ENCODE data around the gene NAA50.

The NAA50 gene

GRCh38 chr3:113745756-113746547 is at the start of gene NAA50:
TSS of gene NAA50 (minus strand) at chr3:113746249. CDS start at chr3:113745949, 300 bp downstream.
- FAIRE-seq, result no peak

GRCh38 chr3:113795693-113796092 is 49.6 kb upstream of the NAA50 start:
- peak; percentile 81 for FAIRE-seq

GRCh38 chr3:113794526-113794925 is 48.5 kb upstream of the NAA50 start:
- no peak for FAIRE-seq

GRCh38 chr3:113791381-113791780 is 45.3 kb upstream of the NAA50 start:
- FAIRE-seq, result no peak

GRCh38 chr3:113783980-113784379 is 37.9 kb upstream of the NAA50 start:
- no peak for FAIRE-seq

- FAIRE-seq, result no peak
Measured at GRCh38 chr3:113783463-113783862, 37.4 kb upstream of the NAA50 start.

- FAIRE-seq, result no peak
Measured at GRCh38 chr3:113776564-113776963, 30.5 kb upstream of the NAA50 start.

GRCh38 chr3:113775516-113775915 is 29.5 kb upstream of the NAA50 start:
- no peak for FAIRE-seq

GRCh38 chr3:113773381-113773780 is 27.3 kb upstream of the NAA50 start:
- FAIRE-seq, result no peak

- no peak for FAIRE-seq
Measured at GRCh38 chr3:113771993-113772392, 25.9 kb upstream of the NAA50 start.

GRCh38 chr3:113769551-113769950 is 23.5 kb upstream of the NAA50 start:
- no peak for FAIRE-seq

GRCh38 chr3:113764698-113765097 is 18.6 kb upstream of the NAA50 start:
- FAIRE-seq, result no peak

- FAIRE-seq, result no peak
Measured at GRCh38 chr3:113758389-113759024, 12.5 kb upstream of the NAA50 start.

GRCh38 chr3:113754494-113755159 is 8.6 kb upstream of the NAA50 start:
- FAIRE-seq, result peak; percentile 57

GRCh38 chr3:113753376-113753985 is 7.4 kb upstream of the NAA50 start:
- FAIRE-seq, result no peak

- peak; percentile 87 for FAIRE-seq
Measured at GRCh38 chr3:113751141-113751540, 5.1 kb upstream of the NAA50 start.

GRCh38 chr3:113747283-113748046 is 1.4 kb upstream of the NAA50 start:
- FAIRE-seq, result no peak

GRCh38 chr3:113746548-113747282 is 666 bp upstream of the NAA50 start, which contains the start of gene ATP6V1A:
TSS of gene ATP6V1A (plus strand) at chr3:113747035. CDS start at chr3:113778754, 31,719 bp downstream.
- FAIRE-seq, result peak; percentile 95

GRCh38 chr3:113744941-113745755 is 901 bp downstream of the NAA50 start:
- peak; percentile 84 for FAIRE-seq

- FAIRE-seq, result no peak
Measured at GRCh38 chr3:113743006-113743630, 2.9 kb downstream of the NAA50 start.
